ENCODE measurements around the gene GUCY1A2.

GUCY1A2 gene

GRCh38 chr11:107011977-107012376, 6.3 kb downstream of the GUCY1A2 start:
- Histone ChIP-seq H4K91ac (ENCODE audit: low read depth, low read length) (no peak overlapping the region), H3K27me3 (ENCODE audit: insufficient read depth, low read length) (no peaks in the 10 kb centered on the region), H3K79me1 (ENCODE audit: low read length) (no peaks in the 10 kb centered on the region), H2BK5ac (ENCODE audit: low read depth, low read length, poor library complexity) (no peak overlapping the region), H3K4ac (ENCODE audit: low read depth, low read length) (no peak overlapping the region), H3K27ac (ENCODE audit: low read depth, low read length) (no peak overlapping the region), H2BK12ac (ENCODE audit: low read length) (no peak overlapping the region), H4K8ac (ENCODE audit: low read depth, low read length) (no peak overlapping the region), H3K14ac (ENCODE audit: low read length) (no peak overlapping the region), H3K79me2 (ENCODE audit: control insufficient read depth, insufficient read depth, low read length, poor library complexity) (no peaks in the 10 kb centered on the region), H3K4me1 (ENCODE audit: control insufficient read depth in 1 of 2, insufficient read depth in 2 of 2, low read length in 2 of 2) (no peaks in the 10 kb centered on the region), H2AFZ (ENCODE audit: insufficient read depth, low read length, poor library complexity) (no peak overlapping the region), H4K12ac (ENCODE audit: low read depth, low read length) (no peak overlapping the region), H3K9me3 (ENCODE audit: insufficient read depth, low read depth, low read length) (no peaks in the 10 kb centered on the region), H3K18ac (ENCODE audit: low read length) (no peak overlapping the region), H3K9ac (ENCODE audit: low read length) (no peak overlapping the region), H3K36me3 (ENCODE audit: control insufficient read depth in 1 of 2, insufficient read depth in 2 of 2, low read length in 2 of 2) (no peaks in the 10 kb centered on the region), H3K23ac (ENCODE audit: low read length) (no peak overlapping the region), H3K4me2 (ENCODE audit: low read length) (no peak overlapping the region), H2BK120ac (ENCODE audit: insufficient read depth, low read length, poor library complexity) (no peak overlapping the region), H2AK5ac (ENCODE audit: low read length) (no peak overlapping the region), H3K4me3 (ENCODE audit: low read depth, low read length) (no peak overlapping the region)
- DNase-seq, result no peak
- no CpG with 5 or more reads among the region's 2 CpGs for WGBS (ENCODE audit: extremely low coverage, insufficient coverage, insufficient read length)

DNA sequence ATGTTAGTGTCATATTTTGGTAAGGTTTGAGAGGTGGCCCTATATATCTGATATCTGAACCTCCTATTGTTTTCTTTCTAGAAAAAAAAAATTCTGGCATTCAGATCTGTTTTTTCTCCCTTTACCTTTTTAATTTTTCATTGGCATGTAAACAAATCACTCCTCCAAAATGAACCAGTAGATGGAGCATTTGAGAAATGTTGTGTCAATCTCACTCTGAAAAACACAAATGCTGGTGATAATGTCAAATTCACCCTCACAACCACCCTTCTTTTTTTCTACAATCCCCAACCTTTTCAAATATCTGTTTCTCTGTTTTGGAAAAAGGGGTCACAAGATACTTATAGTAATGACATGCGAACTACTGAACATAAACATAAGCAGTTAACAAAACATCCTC, 9.1 kb downstream of the GUCY1A2 start:
- Histone ChIP-seq H2BK120ac (ENCODE audit: insufficient read depth, low read length, poor library complexity) (no peak overlapping the region), H3K27me3 (ENCODE audit: insufficient read depth, low read length) (no peaks in the 10 kb centered on the region), H3K4me2 (ENCODE audit: low read length) (no peak overlapping the region), H3K9me3 (ENCODE audit: insufficient read depth, low read depth, low read length) (no peaks in the 10 kb centered on the region), H3K36me3 (ENCODE audit: control insufficient read depth in 1 of 2, insufficient read depth in 2 of 2, low read length in 2 of 2) (no peaks in the 10 kb centered on the region), H3K14ac (ENCODE audit: low read length) (no peak overlapping the region), H3K9ac (ENCODE audit: low read length) (no peak overlapping the region), H3K4me1 (ENCODE audit: control insufficient read depth in 1 of 2, insufficient read depth in 2 of 2, low read length in 2 of 2) (no peaks in the 10 kb centered on the region), H3K23ac (ENCODE audit: low read length) (no peak overlapping the region), H3K18ac (ENCODE audit: low read length) (no peak overlapping the region), H3K79me1 (ENCODE audit: low read length) (no peaks in the 10 kb centered on the region), H2BK5ac (ENCODE audit: low read depth, low read length, poor library complexity) (no peak overlapping the region), H2BK12ac (ENCODE audit: low read length) (no peak overlapping the region), H3K4ac (ENCODE audit: low read depth, low read length) (no peak overlapping the region), H3K27ac (ENCODE audit: low read depth, low read length) (no peak overlapping the region), H2AK5ac (ENCODE audit: low read length) (no peak overlapping the region), H2AFZ (ENCODE audit: insufficient read depth, low read length, poor library complexity) (no peak overlapping the region), H4K8ac (ENCODE audit: low read depth, low read length) (no peak overlapping the region), H4K91ac (ENCODE audit: low read depth, low read length) (no peak overlapping the region), H4K12ac (ENCODE audit: low read depth, low read length) (no peak overlapping the region), H3K79me2 (ENCODE audit: control insufficient read depth, insufficient read depth, low read length, poor library complexity) (no peaks in the 10 kb centered on the region), H3K4me3 (ENCODE audit: low read depth, low read length) (no peak overlapping the region)
- no CpG with 5 or more reads among the region's 1 CpG for WGBS (ENCODE audit: extremely low coverage, insufficient coverage, insufficient read length)
- DNase-seq, result no peak

- WGBS (ENCODE audit: extremely low coverage, insufficient coverage, insufficient read length), result no CpG with 5 or more reads among the region's 2 CpGs
- Histone ChIP-seq H3K79me1 (ENCODE audit: low read length) (no peaks in the 10 kb centered on the region), H3K27me3 (ENCODE audit: insufficient read depth, low read length) (no peaks in the 10 kb centered on the region), H3K14ac (ENCODE audit: low read length) (no peak overlapping the region), H2BK12ac (ENCODE audit: low read length) (no peak overlapping the region), H3K9me3 (ENCODE audit: insufficient read depth, low read depth, low read length) (no peaks in the 10 kb centered on the region), H3K4me1 (ENCODE audit: control insufficient read depth in 1 of 2, insufficient read depth in 2 of 2, low read length in 2 of 2) (no peaks in the 10 kb centered on the region), H2AFZ (ENCODE audit: insufficient read depth, low read length, poor library complexity) (no peak overlapping the region), H3K18ac (ENCODE audit: low read length) (no peak overlapping the region), H2BK5ac (ENCODE audit: low read depth, low read length, poor library complexity) (no peak overlapping the region), H2BK120ac (ENCODE audit: insufficient read depth, low read length, poor library complexity) (no peak overlapping the region), H3K9ac (ENCODE audit: low read length) (no peak overlapping the region), H3K23ac (ENCODE audit: low read length) (no peak overlapping the region), H2AK5ac (ENCODE audit: low read length) (no peak overlapping the region), H3K4me3 (ENCODE audit: low read depth, low read length) (no peak overlapping the region), H4K91ac (ENCODE audit: low read depth, low read length) (no peak overlapping the region), H3K36me3 (ENCODE audit: control insufficient read depth in 1 of 2, insufficient read depth in 2 of 2, low read length in 2 of 2) (no peaks in the 10 kb centered on the region), H3K79me2 (ENCODE audit: control insufficient read depth, insufficient read depth, low read length, poor library complexity) (no peaks in the 10 kb centered on the region), H3K4me2 (ENCODE audit: low read length) (no peak overlapping the region), H4K12ac (ENCODE audit: low read depth, low read length) (no peak overlapping the region), H3K27ac (ENCODE audit: low read depth, low read length) (no peak overlapping the region), H3K4ac (ENCODE audit: low read depth, low read length) (no peak overlapping the region), H4K8ac (ENCODE audit: low read depth, low read length) (no peak overlapping the region)
- no peak for DNase-seq
Measured at GRCh38 chr11:107006076-107006833, 12.0 kb downstream of the GUCY1A2 start.

GRCh38 chr11:106999196-106999595, 19.1 kb downstream of the GUCY1A2 start:
- Histone ChIP-seq H3K79me2 (ENCODE audit: control insufficient read depth, insufficient read depth, low read length, poor library complexity) (no peaks in the 10 kb centered on the region), H3K23ac (ENCODE audit: low read length) (no peak overlapping the region), H3K9me3 (ENCODE audit: insufficient read depth, low read depth, low read length) (no peaks in the 10 kb centered on the region), H3K9ac (ENCODE audit: low read length) (no peak overlapping the region), H4K8ac (ENCODE audit: low read depth, low read length) (no peak overlapping the region), H3K4ac (ENCODE audit: low read depth, low read length) (no peak overlapping the region), H3K27ac (ENCODE audit: low read depth, low read length) (no peak overlapping the region), H2AFZ (ENCODE audit: insufficient read depth, low read length, poor library complexity) (no peak overlapping the region), H2BK5ac (ENCODE audit: low read depth, low read length, poor library complexity) (no peak overlapping the region), H3K79me1 (ENCODE audit: low read length) (no peaks in the 10 kb centered on the region), H3K27me3 (ENCODE audit: insufficient read depth, low read length) (no peaks in the 10 kb centered on the region), H4K91ac (ENCODE audit: low read depth, low read length) (no peak overlapping the region), H3K4me3 (ENCODE audit: low read depth, low read length) (no peak overlapping the region), H4K12ac (ENCODE audit: low read depth, low read length) (no peak overlapping the region), H3K18ac (ENCODE audit: low read length) (no peak overlapping the region), H3K36me3 (ENCODE audit: control insufficient read depth in 1 of 2, insufficient read depth in 2 of 2, low read length in 2 of 2) (no peaks in the 10 kb centered on the region), H3K4me2 (ENCODE audit: low read length) (no peak overlapping the region), H2BK120ac (ENCODE audit: insufficient read depth, low read length, poor library complexity) (no peak overlapping the region), H2BK12ac (ENCODE audit: low read length) (no peak overlapping the region), H3K4me1 (ENCODE audit: control insufficient read depth in 1 of 2, insufficient read depth in 2 of 2, low read length in 2 of 2) (no peaks in the 10 kb centered on the region), H3K14ac (ENCODE audit: low read length) (no peak overlapping the region), H2AK5ac (ENCODE audit: low read length) (no peak overlapping the region)
- WGBS (ENCODE audit: extremely low coverage, insufficient coverage, insufficient read length), result no CpG with 5 or more reads among the region's 1 CpG
- DNase-seq, result no peak
